Skeletal muscle cell (primary cell): ENCODE data around the gene SHISA8.

ENCODE experiments used
- DNase-seq: peaks from one replicate; pipeline ENCODE4 v3.0.0-alpha.2; 2010; ENCODE audit warnings: low read depth
- H3K4me3 ChIP-seq: 2 replicates; pipeline ENCODE4 v1.5.1; 2011; ENCODE audit warnings: low read depth, mild to moderate bottlenecking, control low read depth, low read length, moderate library complexity

The SHISA8 gene

DNA sequence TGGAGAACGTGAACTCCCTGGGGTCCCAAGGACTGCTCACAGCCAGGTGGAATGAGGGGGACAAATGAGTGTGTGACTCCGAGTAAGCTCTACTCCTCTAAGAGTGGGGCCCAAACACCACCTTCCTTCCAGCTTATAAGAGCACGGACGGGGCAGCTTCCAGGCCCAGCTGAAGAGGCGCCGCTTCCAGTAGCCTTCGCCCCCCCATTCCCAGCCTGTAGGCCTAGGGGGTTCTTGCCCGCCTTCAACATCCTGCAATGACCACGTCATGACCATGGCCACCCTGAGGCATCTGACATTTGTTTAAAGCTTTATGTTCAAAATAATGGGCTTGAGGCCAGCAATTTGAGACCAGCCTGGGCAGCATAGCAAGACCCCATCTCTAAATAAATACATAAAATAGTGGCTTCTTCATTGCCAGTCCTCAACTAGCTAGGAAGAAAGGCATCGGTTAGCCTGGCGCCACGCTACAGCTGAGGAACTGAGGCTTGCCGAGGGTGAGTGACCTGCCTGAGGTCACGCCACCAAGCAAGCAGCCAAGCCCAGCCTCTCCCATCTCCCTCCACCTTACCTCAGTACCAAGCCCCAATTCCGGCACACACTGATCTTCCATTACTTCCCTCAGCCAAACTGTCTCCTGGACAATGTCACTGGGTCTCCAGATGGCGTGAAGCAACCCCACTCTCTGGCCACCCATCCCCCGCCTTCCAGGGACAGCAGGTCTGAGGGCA, 19.6 kb upstream of the SHISA8 start:
- H3K4me3 ChIP-seq = no peak overlapping the region
- no peak for DNase-seq

DNA sequence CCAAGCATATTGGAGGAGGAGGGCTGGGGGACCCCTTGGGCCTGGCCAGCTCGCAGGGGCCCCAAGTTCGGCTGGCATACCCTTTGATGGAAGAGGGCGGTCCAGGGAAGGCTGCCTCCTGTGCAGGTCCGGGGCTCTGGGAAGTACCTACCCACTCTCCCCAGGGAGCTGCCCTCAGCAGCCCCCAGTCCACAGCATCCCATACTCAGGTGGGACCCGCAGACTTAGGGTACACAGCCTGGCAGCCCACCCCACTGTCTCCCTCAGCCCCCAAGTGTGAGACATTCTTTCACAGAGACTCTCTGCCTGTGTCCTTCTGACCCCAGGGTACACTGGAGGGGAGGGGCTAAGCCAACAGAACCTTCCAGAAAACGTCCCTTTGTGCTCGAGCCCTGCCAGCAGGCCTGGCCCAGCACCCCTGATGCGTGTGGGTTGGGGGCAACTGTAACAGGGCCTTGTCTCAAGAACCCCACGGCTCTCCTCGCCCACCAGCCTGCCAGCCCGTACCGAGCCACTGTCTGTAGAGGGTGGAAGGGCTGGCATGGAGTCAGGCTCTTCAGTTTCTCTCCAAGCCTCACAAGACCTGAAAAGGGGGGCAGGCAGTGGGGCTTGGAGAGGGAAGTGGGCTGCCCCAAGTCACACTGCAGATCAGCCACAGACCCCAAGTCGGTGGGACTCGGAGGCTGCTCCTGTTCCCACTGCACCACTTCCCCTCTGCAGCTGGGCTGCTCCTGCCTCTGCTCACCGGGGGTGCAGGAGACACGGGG, 18.7 kb upstream of the SHISA8 start:
- no peak for DNase-seq
- H3K4me3 ChIP-seq = no peak overlapping the region

DNA sequence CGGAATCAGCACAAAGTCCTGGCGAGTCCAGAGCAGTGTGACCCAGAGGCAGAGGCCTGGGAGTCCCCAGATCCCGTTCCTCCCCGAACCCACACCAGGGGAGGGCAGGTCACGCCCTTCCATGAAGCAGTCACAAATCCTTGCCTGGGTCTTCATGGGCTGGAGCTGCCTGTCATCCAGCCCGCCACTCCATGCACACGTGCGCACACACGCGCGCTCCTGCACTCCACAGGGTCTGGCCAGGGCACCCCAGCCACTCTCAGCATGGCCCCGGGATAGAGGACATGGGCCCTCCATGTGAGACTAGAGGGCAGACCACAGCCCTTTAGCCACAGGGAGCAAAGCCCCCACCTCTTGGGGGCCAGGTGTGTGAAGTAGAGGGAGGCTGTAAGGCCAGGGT, 17.5 kb upstream of the SHISA8 start:
- no peak overlapping the region for H3K4me3 ChIP-seq
- no peak for DNase-seq

DNA sequence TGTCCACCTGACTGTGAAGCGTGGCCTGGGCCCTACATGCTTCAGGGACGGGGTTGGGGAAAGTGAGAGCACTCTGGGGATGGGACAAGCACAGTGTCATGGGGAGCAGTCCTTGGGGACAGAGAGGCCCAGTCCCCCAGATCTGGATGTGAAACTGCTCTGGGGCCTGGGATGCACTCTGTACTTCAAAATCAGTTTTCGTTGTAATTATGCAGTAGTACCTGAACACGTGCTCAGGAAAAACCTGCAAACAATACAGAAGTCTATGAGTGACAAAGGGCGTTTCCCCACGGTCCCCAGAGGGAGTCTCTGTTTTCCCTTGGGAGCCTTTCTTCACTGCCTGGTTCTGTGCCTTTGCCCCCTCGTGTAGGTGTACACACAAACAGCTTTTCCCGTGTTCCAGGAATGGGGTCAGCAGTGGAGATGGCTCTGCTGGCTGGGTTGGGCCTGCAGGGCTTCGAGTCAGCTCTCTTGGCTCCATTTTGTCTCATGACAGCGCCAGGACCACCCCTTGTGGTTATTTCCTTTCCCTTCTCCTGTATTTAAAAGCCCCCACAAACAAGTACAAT, 16.9 kb upstream of the SHISA8 start:
- no peak for DNase-seq
- no peak overlapping the region for H3K4me3 ChIP-seq

DNA sequence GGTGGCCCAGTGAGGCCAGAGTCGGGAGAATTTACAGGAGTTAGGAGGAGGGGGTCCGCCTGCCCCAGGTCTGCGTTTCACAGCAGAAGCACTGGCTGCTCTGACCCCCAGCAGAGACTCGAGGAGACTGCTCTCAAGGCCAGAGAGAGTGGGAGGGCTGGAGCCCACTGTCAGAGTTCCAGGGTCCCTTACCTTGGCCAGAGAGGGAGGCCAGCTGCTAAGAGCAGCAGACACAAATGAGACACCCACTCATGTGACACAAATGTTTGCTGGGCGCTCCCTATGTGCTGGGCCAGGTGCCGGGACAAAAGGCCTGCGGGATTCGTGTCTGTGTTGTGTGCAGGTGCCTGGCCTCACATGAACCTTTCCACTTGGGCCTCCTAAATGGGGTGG, 14.5 kb upstream of the SHISA8 start:
- no peak for DNase-seq
- H3K4me3 ChIP-seq = no peak overlapping the region

DNA sequence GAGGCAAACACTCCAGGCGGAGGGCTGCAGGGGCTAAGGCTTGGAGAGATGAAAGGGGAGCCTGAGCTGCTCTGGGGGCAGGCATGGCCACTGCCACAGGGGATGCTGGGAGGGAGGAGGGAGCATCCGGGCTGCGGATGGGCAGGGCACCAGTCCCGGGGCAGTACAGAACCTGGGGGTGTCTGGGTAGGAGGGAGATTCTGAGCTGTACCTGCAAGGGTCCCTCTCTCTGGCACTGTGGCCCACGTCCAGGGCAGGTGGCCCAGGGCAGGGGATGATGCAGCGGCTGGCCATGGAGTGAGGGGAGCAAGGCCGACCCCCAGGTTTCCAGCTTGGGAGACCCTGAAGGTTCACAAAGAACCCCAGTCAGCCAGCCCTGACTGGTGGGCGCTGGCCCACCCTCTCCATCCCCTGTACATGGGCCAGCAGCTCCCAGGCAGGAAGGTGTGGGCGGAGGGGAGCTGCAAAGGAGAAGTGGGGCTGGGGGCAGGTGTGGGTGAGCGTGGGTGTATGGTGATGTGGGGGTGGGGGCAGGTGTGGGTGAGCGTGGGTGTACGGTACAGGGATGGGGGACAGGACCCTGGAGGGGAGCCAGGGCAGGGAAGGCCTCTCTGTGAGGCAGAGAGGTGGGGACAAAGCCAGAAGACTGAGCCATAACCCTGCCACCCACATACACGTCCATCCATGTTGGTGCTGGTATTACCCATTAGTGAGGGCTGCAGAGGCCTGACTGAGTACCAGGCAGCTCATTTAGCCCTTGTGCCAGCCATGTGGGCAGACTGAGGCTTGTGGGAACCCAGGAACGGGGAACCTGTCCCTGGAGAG, 13.9 kb upstream of the SHISA8 start:
- DNase-seq = no peak
- no peak overlapping the region for H3K4me3 ChIP-seq

DNA sequence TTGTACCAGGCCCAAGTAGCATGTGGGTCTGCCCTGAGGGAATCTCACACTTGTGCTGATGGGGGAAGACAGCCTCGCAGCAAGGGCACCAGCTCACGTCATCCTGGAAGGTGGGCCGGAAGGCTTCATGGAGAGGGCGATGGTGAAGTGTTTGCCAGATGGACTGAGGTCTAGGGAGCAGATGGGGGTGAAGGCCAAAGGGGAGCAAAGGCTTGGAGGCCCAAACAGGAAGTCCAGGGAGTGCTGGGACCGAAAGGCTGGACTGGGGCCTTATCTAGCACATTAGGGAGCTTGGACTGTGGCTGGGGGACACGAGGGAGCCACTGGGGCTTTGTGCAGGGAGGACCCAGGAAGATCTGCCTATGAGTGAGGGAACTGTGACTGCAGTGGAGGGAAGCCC, 12.9 kb upstream of the SHISA8 start:
- DNase-seq = no peak
- no peak overlapping the region for H3K4me3 ChIP-seq

DNA sequence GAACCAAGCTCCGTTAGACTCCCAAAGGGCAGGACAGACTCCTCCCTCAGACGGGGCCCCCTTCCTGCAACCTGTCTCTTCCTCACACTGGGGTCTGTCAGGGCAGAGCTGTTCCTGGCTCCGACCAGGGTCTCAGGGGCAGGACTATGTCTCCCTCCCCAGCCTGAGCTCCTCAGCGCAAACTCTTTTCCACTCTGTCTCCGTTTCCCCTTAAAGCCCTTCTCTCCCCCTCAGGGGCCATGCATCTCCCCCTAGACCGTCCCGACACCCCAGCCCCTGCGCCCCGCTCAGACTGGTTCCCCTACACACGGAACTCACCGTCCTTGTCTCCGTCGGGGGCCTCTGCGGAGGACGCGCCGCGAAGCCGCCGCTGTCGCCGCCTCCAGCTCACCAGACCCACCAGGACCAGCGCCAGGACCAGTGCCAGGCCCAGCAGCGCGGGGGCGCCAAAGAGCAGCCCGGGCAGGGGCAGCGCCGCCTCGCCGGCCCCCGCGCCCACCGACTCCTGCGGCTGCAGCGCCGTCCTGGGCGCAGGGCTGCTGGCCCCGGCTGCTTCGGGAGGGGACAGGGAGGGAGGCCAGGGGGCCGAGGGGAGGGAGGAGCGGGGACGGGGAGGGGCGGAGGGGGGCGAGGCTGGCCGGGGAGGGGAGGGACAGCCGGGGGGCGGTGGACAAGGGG, 11.0 kb upstream of the SHISA8 start:
- peak overlapping the region; percentile 9 for H3K4me3 ChIP-seq
- DNase-seq = no peak

DNA sequence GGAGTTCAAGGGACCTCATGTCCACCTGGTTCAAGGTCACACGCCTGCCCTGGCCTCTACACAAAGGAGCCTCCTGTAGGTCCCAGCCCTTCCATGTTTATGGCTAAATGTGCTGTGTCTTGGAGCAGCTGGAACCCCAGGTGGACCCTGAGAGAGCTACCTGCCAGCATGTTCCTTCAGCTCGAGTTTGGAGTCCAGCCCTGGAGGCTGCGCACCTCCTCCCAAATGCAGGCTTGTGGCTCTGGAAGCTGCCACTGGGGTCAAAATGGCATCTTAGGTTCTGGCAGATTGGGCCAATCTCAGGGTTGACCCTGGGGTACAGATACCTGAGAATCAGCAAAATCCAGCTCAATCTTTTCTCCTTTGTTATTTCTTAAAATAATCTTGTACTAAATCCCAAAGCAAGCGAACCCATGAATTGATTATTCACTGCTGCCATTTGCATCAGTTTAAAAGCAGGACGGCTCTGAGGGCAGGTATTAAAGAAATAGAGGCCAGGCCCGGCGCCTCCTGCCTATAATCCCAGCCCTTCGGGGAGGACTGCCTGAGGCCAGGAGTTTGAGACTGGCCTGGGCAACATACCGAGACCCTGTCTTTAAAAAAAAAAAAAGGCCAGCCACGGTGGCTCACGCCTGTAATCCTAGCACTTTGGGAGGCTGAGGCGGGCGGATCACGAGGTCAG, 8.9 kb upstream of the SHISA8 start:
- H3K4me3 ChIP-seq = no peak overlapping the region
- DNase-seq = no peak

DNA sequence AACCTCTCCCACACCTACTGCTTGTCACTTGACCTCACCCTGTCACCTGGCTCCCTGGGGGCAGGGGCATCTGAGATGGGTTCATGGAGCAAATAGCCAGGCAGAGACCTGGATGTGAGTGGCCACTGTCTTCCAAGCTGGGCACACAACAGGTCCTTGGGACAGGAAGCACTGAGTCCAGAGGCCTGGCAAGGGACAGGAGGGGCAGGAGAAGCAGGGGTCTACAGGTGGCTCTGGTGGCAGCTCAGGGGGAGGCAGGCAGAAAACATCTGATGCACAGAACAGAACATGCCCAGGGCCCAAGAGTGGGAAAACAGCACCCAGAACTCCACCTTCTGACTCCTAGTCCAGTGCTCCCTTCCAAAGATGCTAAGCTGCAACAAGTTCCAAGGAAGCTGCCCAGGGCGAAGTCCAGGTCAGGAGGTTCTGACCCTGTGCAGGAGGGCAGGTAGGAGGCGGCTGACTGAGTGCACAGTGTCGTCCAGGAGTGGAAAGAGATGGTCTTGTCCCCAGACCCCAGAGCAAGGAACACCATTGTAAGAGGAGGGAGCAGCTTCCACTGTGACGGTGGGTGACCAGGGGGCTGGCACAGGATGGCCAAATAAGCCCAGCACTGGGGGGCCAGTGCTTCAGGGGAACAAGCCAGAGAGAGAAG, 8.2 kb upstream of the SHISA8 start:
- no peak overlapping the region for H3K4me3 ChIP-seq
- DNase-seq = no peak

DNA sequence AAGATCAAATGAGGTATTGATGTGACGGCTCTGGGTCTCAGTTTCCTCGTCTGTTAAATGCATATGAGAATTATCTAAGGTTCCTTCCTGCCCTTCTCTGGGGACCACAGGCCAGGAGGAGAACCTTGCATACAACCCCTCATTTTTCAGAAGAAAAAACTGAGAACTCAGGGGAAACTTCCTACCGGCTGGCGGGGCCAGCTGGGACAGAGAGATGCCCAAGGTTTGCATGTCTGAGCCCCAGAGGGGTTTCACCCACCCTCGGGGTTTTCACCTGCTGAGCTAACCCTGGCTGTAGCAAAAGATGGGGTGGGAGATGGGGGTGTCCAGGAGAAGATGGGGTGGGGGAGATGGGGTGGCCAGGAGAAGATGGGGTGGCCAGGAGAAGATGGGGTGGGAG, 7.5 kb upstream of the SHISA8 start:
- no peak overlapping the region for H3K4me3 ChIP-seq
- DNase-seq = no peak

DNA sequence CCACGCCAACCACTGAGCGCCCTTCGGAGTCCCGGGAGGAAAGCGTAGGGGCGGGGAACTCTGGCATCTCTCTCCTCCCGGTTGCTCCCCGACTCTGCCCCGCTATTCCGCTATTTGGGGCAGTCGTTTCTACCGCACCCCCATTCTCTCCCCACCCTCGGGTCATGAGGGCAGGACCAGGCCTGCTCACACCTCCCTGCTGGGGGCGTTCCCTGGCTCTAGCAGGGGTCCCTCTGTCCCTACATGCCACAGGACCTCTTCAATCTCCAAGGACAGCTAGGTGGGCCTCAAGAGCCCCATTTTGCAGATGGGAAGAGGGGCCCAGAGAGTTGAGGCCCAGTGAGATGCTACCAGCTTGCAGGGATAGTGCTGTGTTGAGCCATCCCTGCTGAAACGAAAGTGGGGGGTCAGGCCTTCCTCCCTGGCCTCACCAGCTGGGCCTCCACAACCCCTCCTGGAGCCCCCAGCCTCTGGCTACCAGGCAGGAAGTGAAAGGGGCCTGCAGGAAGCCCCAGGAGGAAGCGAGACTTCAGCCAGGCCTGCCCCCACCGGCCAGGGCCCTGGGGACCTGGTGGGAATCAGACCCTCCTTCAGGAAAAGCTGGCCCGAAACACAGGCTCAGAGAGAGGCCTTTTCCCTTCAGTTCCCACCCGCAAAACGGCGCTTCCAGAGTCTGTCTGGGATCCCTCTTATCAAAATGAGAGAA, 5.5 kb upstream of the SHISA8 start:
- H3K4me3 ChIP-seq = no peak overlapping the region
- no peak for DNase-seq

DNA sequence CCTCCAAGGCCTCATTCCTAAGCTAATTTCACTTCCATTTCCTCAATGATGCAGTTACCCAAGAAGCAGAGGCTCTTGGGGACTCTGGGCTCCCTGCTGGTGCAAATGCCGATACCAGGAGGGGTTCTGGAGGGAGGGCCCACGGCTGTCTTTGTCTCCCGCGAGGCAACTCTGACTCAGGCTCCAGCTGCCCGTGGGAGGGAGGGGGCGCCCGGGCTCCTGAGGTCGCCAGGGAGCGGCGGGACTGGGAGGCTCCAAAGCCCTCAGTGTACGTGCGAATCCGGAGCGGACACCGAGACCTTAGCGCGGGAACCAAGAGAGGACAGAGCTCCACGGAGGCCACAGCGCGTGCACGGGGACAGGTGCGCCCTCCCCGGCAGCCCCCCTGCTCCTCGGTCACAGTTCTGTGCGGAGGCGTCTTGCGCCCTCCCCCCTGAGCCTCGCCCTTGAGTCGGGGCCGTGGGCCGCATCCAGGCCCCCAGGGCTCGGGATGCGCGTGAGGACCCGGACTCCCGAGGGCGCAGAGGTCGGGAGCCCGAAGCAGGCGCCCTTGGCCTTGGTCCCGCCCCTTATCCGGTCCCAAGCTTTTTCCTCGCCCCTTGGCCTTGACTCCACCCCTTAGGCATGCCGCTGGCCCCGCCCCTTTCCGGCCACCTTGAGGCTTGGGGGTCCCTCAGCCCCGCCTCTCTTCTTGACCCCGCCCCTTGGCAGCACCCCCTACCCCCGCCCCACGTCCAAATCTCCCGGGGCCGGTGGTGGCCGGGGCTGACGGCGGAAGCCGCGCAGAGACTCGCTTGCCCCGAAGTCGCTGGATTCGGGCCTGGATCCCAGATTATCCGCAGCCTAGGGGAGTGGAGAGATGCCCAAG, 4.7 kb upstream of the SHISA8 start:
- H3K4me3 ChIP-seq = peak overlapping the region; percentile 44
- peak; percentile 7 for DNase-seq

DNA sequence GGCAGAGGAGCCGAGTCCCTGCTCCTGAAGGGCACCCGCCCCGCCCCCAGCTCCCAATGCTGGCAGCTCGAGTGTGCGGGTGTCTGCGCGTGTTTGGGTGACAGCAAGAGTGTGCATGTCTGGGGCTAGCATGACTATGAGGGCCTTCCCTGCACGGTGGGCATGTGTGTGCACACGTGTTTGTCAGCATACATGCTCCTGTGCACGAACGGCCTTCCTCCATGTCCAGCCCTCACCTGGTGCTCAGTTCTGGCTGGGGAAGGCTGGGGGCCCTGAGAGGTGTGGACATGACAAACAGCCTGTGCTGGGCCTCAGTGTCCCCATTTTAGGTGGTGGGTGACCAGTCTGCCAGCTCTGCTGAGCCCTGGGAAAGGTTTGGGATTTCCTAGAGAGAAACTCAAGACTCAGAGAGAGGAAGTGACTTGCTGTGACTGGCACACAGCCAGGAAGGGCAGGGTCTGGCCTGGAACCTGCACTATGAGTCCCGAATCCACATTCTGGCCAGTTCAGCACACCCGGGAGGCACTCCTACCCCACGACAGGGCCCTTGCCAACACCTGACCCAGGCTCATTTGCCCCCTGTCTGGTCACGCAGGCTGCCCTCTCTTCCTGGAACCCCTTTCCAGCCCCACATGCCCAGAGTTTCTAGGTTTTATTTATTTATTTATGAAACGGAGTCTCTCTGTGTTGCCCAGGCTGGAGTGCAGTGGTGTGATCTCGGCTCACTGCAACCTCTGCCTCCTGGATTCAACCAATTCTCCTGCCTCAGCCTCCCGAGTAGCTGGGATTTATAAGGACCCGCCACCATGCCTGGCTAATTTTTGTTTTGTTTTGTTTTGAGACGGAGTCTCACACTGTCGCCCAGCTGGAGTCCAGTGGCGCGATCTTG, 3.3 kb upstream of the SHISA8 start:
- DNase-seq = peak; percentile 7
- H3K4me3 ChIP-seq = no peak overlapping the region

DNA sequence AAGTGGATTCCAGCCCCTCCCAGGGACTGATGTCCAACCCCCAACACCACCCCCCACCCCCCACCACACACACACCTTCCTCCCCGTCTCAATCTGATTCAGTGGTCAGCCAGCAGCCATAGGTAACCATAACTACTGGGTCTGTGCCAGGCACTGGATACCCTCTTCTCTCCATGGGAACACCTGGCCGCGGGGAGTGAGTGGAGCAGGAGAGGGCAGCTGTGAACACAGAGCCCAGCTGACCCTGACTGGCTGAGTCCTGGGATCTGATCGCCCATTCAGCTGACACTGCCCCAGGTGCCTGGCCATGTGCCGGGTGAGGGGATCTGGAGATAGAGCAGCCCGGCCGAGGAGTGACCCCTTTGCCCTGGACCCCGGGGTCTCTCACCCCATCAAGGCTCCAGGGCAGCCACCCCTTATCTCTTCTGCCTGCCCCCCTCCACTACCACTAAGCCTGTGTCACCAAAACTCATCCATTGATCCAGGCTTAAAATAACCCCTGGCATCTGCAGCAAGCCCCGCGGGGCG, 2.6 kb upstream of the SHISA8 start:
- no peak for DNase-seq
- H3K4me3 ChIP-seq = no peak overlapping the region
